Measurements from ENCODE around the gene MYH7. TPM values are rescaled to one million over a fixed set of nuclear protein-coding genes. Genes with fewer than 3 reads are reported as not detected.

MYH7 gene
- total and polyA plus RNA-seq, 8 donors, result 0.23 to 4.9 (median 2.4) TPM; not detected in 4

DNA sequence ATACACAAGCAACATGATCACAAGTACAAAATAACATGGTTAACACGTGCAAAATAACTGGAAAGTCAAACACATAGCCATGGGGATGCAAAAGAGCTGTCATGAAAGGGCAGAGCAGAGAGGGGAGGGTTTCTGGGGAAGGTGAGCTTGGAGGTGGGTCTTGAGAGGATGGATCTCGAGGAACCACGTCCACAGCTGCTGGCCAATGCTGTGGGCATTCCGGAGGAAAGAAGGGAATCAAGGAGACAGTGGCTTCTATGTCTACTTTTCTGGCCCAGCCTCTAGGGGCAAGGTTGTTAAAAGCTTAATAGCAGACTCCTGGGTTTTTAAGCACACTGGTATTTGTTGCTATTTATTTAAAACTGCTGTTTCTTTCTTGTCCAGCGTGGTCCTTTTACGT lies 8.4 kb upstream of the MYH7 start:
- H3K27ac ChIP-seq, result no peak overlapping the region
- no peak overlapping the region for H3K4me3 ChIP-seq
- no peak for DNase-seq
- TF ChIP-seq, protein P1, sequence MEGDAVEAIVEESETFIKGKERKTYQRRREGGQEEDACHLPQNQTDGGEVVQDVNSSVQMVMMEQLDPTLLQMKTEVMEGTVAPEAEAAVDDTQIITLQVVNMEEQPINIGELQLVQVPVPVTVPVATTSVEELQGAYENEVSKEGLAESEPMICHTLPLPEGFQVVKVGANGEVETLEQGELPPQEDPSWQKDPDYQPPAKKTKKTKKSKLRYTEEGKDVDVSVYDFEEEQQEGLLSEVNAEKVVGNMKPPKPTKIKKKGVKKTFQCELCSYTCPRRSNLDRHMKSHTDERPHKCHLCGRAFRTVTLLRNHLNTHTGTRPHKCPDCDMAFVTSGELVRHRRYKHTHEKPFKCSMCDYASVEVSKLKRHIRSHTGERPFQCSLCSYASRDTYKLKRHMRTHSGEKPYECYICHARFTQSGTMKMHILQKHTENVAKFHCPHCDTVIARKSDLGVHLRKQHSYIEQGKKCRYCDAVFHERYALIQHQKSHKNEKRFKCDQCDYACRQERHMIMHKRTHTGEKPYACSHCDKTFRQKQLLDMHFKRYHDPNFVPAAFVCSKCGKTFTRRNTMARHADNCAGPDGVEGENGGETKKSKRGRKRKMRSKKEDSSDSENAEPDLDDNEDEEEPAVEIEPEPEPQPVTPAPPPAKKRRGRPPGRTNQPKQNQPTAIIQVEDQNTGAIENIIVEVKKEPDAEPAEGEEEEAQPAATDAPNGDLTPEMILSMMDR (IDR thresholded peaks at IDR 0.05), result no peak
- TF ChIP-seq EP300 (IDR thresholded peaks at IDR 0.05), result no peak
- TF ChIP-seq POLR2AphosphoS5 (IDR thresholded peaks at IDR 0.05), result no peak
- TF ChIP-seq POLR2A (IDR thresholded peaks at IDR 0.05), result no peak
- intact Hi-C loops (cut with DNase I; ENCODE audit: low total_unique reads), result no loop called here
- no peaks in the 10 kb centered on the region for H3K27me3 ChIP-seq
- 70 to 86% (median 76%) methylated on average over 6 of the region's 6 CpGs for whole genome bisulfite sequencing, 5 donors
- no peaks in the 10 kb centered on the region for H3K36me3 ChIP-seq
- H3K9me3 ChIP-seq, result no peaks in the 10 kb centered on the region
- peaks cover 0 to 14% (median 3%) of the 10 kb centered on the region in 4 donors for H3K4me1 ChIP-seq

- Histone ChIP-seq H3K4me1 (peaks cover 0 to 14% (median 3%) of the 10 kb centered on the region in 4 donors), H3K9me3 (no peaks in the 10 kb centered on the region), H3K27ac (no peak overlapping the region), H3K36me3 (no peaks in the 10 kb centered on the region), H3K27me3 (no peaks in the 10 kb centered on the region), H3K4me3 (no peak overlapping the region)
- intact Hi-C loops (cut with DNase I; ENCODE audit: low total_unique reads), result no loop called here
- no peak for TF ChIP-seq POLR2AphosphoS5 (IDR thresholded peaks at IDR 0.05)
- TF ChIP-seq EP300 (IDR thresholded peaks at IDR 0.05), result no peak
- TF ChIP-seq POLR2A (IDR thresholded peaks at IDR 0.05), result no peak
- TF ChIP-seq, protein P1 (IDR thresholded peaks at IDR 0.05), result no peak
- DNase-seq, result no peak
- 73 to 82% (median 77%) methylated on average over 11 of the region's 11 CpGs for WGBS, 5 donors
These were observed 8.0 kb upstream of the MYH7 start for GRCh38 chr14:23443411-23443812.

GRCh38 chr14:23442721-23443356 lies 7.4 kb upstream of the MYH7 start:
- no peak overlapping the region for H3K27ac ChIP-seq
- peak in 1 of 2 donors; percentile 24 for DNase-seq

GRCh38 chr14:23441076-23441475 lies 5.6 kb upstream of the MYH7 start:
- Histone ChIP-seq H3K4me1 (no peaks in the 10 kb centered on the region), H3K9me3 (no peaks in the 10 kb centered on the region), H3K4me3 (no peak overlapping the region), H3K27ac (no peak overlapping the region), H3K27me3 (no peaks in the 10 kb centered on the region), H3K36me3 (no peaks in the 10 kb centered on the region)
- intact Hi-C loops (cut with DNase I; ENCODE audit: low total_unique reads), result no loop called here
- WGBS, 5 donors, result 12 to 32% (median 17%) methylated on average over 1 of the region's 1 CpG
- DNase-seq, result no peak
- TF ChIP-seq POLR2AphosphoS5 (IDR thresholded peaks at IDR 0.05) (no peak), POLR2A (IDR thresholded peaks at IDR 0.05) (no peak), EP300 (IDR thresholded peaks at IDR 0.05) (no peak)
- TF ChIP-seq, protein P1 (IDR thresholded peaks at IDR 0.05), result no peak

More at GRCh38 chr14:23442721-23443356, 7.4 kb upstream of the MYH7 start:
- intact Hi-C loops (cut with DNase I; ENCODE audit: low total_unique reads), result no loop called here
- Histone ChIP-seq H3K4me1 (peaks cover 0 to 14% (median 3%) of the 10 kb centered on the region in 4 donors), H3K9me3 (no peaks in the 10 kb centered on the region), H3K4me3 (no peak overlapping the region), H3K36me3 (no peaks in the 10 kb centered on the region), H3K27me3 (no peaks in the 10 kb centered on the region)
- WGBS, 5 donors, result 59 to 76% (median 73%) methylated on average over 6 to 9 of the region's 9 CpGs
- TF ChIP-seq POLR2A (IDR thresholded peaks at IDR 0.05) (no peak), POLR2AphosphoS5 (IDR thresholded peaks at IDR 0.05) (no peak), EP300 (IDR thresholded peaks at IDR 0.05) (no peak)
- TF ChIP-seq, protein P1 (IDR thresholded peaks at IDR 0.05), result no peak
